Measurements from ENCODE around the gene ECT2.

ECT2 gene

DNA sequence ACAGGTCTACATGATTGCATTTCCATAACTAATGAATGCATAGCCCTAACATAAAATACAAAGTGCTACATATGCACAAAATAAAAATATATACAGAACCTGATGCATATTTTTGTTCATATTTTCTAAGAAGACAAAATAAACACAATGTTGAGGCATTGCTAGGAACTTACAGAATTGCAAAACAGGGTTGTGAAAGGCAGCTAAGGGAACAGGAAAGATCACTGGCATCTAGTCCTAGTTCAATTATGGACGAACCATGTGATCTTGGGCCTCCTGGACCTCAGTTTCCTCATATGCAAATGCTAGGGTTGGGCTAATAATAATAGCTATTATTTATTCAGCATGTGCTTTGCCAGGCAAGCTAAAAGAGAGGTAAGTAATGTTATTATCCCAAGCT is 24.1 kb upstream of the ECT2 start:
- TF ChIP-seq, protein P1, sequence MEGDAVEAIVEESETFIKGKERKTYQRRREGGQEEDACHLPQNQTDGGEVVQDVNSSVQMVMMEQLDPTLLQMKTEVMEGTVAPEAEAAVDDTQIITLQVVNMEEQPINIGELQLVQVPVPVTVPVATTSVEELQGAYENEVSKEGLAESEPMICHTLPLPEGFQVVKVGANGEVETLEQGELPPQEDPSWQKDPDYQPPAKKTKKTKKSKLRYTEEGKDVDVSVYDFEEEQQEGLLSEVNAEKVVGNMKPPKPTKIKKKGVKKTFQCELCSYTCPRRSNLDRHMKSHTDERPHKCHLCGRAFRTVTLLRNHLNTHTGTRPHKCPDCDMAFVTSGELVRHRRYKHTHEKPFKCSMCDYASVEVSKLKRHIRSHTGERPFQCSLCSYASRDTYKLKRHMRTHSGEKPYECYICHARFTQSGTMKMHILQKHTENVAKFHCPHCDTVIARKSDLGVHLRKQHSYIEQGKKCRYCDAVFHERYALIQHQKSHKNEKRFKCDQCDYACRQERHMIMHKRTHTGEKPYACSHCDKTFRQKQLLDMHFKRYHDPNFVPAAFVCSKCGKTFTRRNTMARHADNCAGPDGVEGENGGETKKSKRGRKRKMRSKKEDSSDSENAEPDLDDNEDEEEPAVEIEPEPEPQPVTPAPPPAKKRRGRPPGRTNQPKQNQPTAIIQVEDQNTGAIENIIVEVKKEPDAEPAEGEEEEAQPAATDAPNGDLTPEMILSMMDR (conservative IDR thresholded peaks at IDR 0.05; ENCODE audit: low read depth): no peak
- H3K27ac ChIP-seq: no peak overlapping the region
- DNase-seq (ENCODE audit: low spot score): no peak
- ChIA-PET CTCF (interaction anchor here (0.5 kb wide), 1 partner anchor 116 kb away, joined by 3 read pairs; no protein-coding TSS in a partner anchor), POLR2A (ENCODE audit: low non-redundant PET) (no interaction called here)

DNA sequence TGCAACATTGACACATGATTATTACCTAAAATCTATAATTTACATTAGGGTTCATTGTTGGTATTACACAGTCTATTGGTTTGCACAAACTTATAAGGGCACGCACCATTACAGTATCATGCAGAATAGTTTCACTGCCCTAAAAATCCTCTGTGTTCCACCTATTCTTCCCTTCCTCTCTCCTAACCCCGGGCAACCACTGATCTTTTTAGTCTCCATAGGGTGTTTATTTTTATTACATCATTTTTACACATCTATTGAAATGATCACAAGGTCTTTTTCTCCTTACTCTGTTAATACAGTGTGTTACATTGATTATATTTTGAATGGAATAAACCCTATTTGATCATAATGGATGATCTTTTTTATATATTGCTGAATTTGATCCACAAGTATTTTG is 15.5 kb upstream of the ECT2 start:
- no peak for DNase-seq (ENCODE audit: low spot score)
- ChIA-PET CTCF (no interaction called here), POLR2A (ENCODE audit: low non-redundant PET) (no interaction called here)
- TF ChIP-seq, protein P1 (conservative IDR thresholded peaks at IDR 0.05; ENCODE audit: low read depth): no peak
- no peak overlapping the region for H3K27ac ChIP-seq

DNA sequence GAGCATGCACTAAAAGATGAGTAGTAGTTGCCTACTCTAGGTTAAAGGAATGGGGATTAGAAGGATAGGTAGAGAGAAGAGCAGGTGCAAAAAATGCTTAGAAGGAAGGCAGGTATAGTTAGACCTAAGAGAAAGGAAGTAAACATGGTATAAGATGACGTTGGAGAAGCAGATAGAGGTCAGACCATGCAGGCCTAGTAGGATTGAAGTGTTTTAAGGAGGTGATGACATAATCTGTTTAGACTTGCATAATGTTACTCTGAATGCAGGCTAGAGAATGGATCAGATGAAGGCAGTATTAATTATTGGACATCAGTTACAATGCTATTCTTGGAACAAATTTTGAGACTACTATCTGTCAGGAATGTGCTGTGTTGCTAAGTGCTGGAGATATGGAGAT is 11.1 kb upstream of the ECT2 start:
- CTCF ChIA-PET: no interaction called here
- no peak for DNase-seq (ENCODE audit: low spot score)
- H3K27ac ChIP-seq: no peak overlapping the region
- TF ChIP-seq, protein P1 (conservative IDR thresholded peaks at IDR 0.05; ENCODE audit: low read depth): no peak
- POLR2A ChIA-PET (ENCODE audit: low non-redundant PET): no interaction called here

DNA sequence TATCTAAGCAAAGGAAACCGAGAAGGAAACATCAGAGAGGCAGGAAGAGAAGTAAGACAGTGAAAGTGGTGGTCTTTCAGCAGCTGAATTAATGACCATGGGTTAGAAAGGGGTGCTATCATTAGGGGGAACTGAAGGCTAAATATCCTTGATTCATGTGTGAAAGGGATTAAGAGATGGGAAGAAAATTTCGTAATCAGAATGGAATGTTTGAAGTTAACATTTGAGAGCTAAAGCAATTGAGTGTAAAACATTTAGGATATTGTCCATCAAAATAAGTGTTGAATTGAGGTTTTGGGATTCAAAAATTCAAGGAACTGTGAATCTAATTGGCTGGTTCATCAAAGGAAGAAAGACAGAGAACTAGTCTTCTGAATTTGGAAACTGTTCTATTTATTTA is 4.1 kb upstream of the ECT2 start:
- CTCF ChIA-PET: no interaction called here

DNA sequence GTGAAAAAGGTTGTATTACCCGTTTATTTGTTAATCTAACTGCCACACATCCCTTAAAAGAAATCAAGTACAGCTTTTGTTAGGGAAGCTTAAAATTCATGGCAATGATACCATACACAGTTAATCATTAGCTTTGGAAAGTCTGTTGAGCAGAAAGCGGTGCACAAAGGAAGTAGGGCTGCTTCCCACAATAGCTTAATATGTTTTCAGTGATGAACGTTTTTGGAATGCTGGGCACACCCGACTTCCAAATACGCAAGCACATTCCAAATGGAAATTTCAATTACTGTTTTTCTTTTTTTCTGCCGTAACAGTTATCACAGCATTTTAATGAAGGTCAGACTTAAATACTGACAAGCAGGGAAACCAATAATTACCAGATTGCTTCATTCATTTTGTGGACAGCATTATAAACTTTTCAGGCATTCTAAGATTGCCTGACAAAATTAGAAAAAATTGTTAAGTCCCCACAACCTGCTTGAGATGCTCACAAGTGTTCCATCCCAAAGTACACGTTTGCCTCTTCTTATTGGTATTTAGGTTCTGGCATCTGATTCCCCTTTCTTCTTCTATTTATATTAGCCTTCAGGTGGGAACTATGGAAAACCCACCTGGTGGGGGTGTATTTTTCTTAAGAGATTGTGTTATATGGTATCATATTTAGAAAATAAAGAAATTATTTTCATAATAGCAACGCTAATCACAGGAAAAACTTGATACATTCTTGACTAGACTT is 1.1 kb upstream of the ECT2 start:
- peak; percentile 75 for DNase-seq (ENCODE audit: low spot score)
- TF ChIP-seq, protein P1 (conservative IDR thresholded peaks at IDR 0.05; ENCODE audit: low read depth): no peak
- ChIA-PET CTCF (interaction anchor here (0.6 to 1.3 kb wide), 9 partner anchors 26 to 942 kb away, joined by 3 to 5 read pairs (median 4); no protein-coding TSS in a partner anchor), POLR2A (ENCODE audit: low non-redundant PET) (no interaction called here)
- H3K27ac ChIP-seq: peak overlapping the region; percentile 95; the same call in 1 of the 2 replicates

More for the DNA sequence above, 4.1 kb upstream of the ECT2 start:
- POLR2A ChIA-PET (ENCODE audit: low non-redundant PET): no interaction called here
- DNase-seq (ENCODE audit: low spot score): no peak
- H3K27ac ChIP-seq: no peak overlapping the region
- TF ChIP-seq, protein P1 (conservative IDR thresholded peaks at IDR 0.05; ENCODE audit: low read depth): no peak

DNA sequence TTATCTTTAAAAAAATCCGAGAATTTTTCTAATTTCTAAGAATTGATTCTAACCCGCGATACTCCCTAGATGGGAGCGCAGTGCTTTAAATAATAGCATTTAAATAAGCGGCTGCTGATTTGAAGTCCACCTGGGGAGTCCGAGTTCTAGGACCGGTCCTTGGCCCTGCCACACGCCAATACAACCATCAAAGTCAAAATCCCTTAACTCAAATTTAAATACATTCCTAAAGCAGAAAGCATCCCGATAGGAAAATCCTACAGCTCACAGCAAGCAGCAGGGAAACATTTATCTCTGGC is 508 bp upstream of the ECT2 start:
- TF ChIP-seq, protein P1 (conservative IDR thresholded peaks at IDR 0.05; ENCODE audit: low read depth): no peak
- peak overlapping the region; percentile 95 for H3K27ac ChIP-seq
- POLR2A ChIA-PET (ENCODE audit: low non-redundant PET): interaction anchor here (0.5 to 0.6 kb wide), 2 partner anchors 126 to 434 kb away, joined by 7 to 8 read pairs; no protein-coding TSS in a partner anchor
- CTCF ChIA-PET: interaction anchor here (0.6 to 1.3 kb wide), 9 partner anchors 26 to 943 kb away, joined by 3 to 6 read pairs (median 4); partner anchors contain the start of gene NCEH1
- DNase-seq (ENCODE audit: low spot score): no peak
